HepG2 (cell line): ENCODE data around the gene ANAPC5. TPM values are rescaled to one million over a fixed set of nuclear protein-coding genes. Genes with fewer than 3 reads are reported as not detected.
A peak's percentile ranks its signal among the peaks of the same experiment; 100 is the strongest.

Experiments
- CBX2 ChIP-seq, 2 experiments: fragments of 200-600 bp in 1 of 2; sonication (generic); formaldehyde crosslinking in 1 of 2; IDR thresholded peaks; 2 replicates each; pipeline versions ENCODE4 v1.7.0 to v1.8.1; 2018 to 2022; ENCODE audit warnings: low read depth in 2 of 2, low read length in 1 of 2, mild to moderate bottlenecking in 1 of 2, missing genetic modification reagents in 1 of 2
- FOXA3 ChIP-seq: IDR thresholded peaks from 2 replicates; pipeline ENCODE4 v1.6.1; 2016; ENCODE audit warnings: missing genetic modification reagents, missing compliant biosample characterization
- HNF4A ChIP-seq: sonication (generic); formaldehyde crosslinking; IDR thresholded peaks from 2 replicates; pipeline ENCODE4 v1.4.0; 2020; ENCODE audit warnings: missing genetic modification reagents
- HNRNPH1 ChIP-seq: fragments of 200-400 bp; formaldehyde crosslinking; optimal IDR thresholded peaks from 2 replicates; pipeline ENCODE3; 2017; ENCODE audit warnings: mild to moderate bottlenecking, low read depth, low read length
- KDM2A ChIP-seq: sonication (generic); formaldehyde crosslinking; IDR thresholded peaks from 2 replicates; pipeline ENCODE4 v1.4.0; 2020; ENCODE audit warnings: low read depth, missing genetic modification reagents, borderline replicate concordance
- NCOA2 ChIP-seq: sonication (generic); formaldehyde crosslinking; IDR thresholded peaks from 2 replicates; pipeline ENCODE4 v1.8.0; 2022; ENCODE audit warnings: inconsistent platforms
- NR2F6 ChIP-seq, 2 experiments: IDR thresholded peaks; 2 replicates each; pipeline ENCODE4 v1.6.1; 2016; ENCODE audit warnings: antibody characterized with exemption in 1 of 2, mild to moderate bottlenecking in 1 of 2
- SRSF4 ChIP-seq: fragments of 200-400 bp; formaldehyde crosslinking; IDR thresholded peaks from one replicate; pipeline ENCODE4 v1.6.1; 2018; ENCODE audit warnings: mild to moderate bottlenecking, low read depth, low read length, moderate library complexity; ENCODE audit not compliant: poor library complexity, severe bottlenecking
- ZBTB7A ChIP-seq: sonication (generic); formaldehyde crosslinking; IDR thresholded peaks from 2 replicates; pipeline ENCODE4 v1.8.0; 2022; ENCODE audit warnings: mild to moderate bottlenecking, missing genetic modification reagents
- ZNF33B ChIP-seq: sonication (generic); formaldehyde crosslinking; IDR thresholded peaks from 2 replicates; pipeline ENCODE4 v1.5.1; 2020; ENCODE audit warnings: mild to moderate bottlenecking, missing genetic modification reagents
- ZNF34 ChIP-seq: sonication (generic); formaldehyde crosslinking; IDR thresholded peaks from 2 replicates; pipeline ENCODE4 v1.4.0; 2020; ENCODE audit warnings: mild to moderate bottlenecking, missing genetic modification reagents, borderline replicate concordance
- ZNF430 ChIP-seq: sonication (generic); formaldehyde crosslinking; IDR thresholded peaks from 2 replicates; pipeline ENCODE4 v1.9.0; 2021; ENCODE audit warnings: mild to moderate bottlenecking, missing genetic modification reagents
- ZNF564 ChIP-seq: sonication (generic); formaldehyde crosslinking; IDR thresholded peaks from 2 replicates; pipeline ENCODE4 v1.8.1; 2023; ENCODE audit warnings: mild to moderate bottlenecking, missing genetic modification reagents
- polyA plus RNA-seq, 8 experiments: library from polyadenylated mRNA; depleted of rRNA in 3 of 8; stranded (reverse) in 7 of 8; unstranded in 1 of 8; fragments of >200 nt; fragmentation: Illumina TruSeq in 4 of 8; extraction: Trizol in 4 of 8; gene quantifications; 2 replicates each; pipeline versions ENCODE4 v1.2.1 to v1.2.3, GENCODE V29; 2011 to 2016; ENCODE audit warnings: low read depth in 4 of 8, missing spikeins in 1 of 8, mixed read lengths in 1 of 8; ENCODE audit not compliant: insufficient read depth in 1 of 8
- total RNA-seq, 5 experiments: library from RNA; depleted of rRNA; stranded (reverse); fragments of >200 nt; fragmentation: Illumina TruSeq; extraction: Trizol; gene quantifications; 2 replicates each; pipeline ENCODE4 v1.2.3, GENCODE V29; 2016; ENCODE audit warnings: low read depth in 1 of 5
- TF ChIP-seq, protein P1 (sequence below): IDR thresholded peaks from 2 replicates; pipeline ENCODE4 v1.6.1; 2016
- TF ChIP-seq, protein P2 (sequence below): IDR thresholded peaks from 2 replicates; pipeline ENCODE4 v1.6.1; 2016; ENCODE audit warnings: low read depth, missing genetic modification reagents, missing compliant biosample characterization
- TF ChIP-seq, protein P3 (sequence below): sonication (generic); formaldehyde crosslinking; IDR thresholded peaks from 2 replicates; pipeline ENCODE4 v1.4.0; 2020; ENCODE audit warnings: missing genetic modification reagents, borderline replicate concordance
- TF ChIP-seq, protein P4 (sequence below): IDR thresholded peaks from 2 replicates; pipeline ENCODE4 v1.6.1; 2018; ENCODE audit warnings: missing genetic modification reagents, mild to moderate bottlenecking, missing compliant biosample characterization

The ANAPC5 gene
- total and polyA plus RNA-seq, 2 of the 13 experiments (the other 11 are each of a cell fraction or from before 2014, with no cell fraction given) = 146 to 161 TPM

DNA sequence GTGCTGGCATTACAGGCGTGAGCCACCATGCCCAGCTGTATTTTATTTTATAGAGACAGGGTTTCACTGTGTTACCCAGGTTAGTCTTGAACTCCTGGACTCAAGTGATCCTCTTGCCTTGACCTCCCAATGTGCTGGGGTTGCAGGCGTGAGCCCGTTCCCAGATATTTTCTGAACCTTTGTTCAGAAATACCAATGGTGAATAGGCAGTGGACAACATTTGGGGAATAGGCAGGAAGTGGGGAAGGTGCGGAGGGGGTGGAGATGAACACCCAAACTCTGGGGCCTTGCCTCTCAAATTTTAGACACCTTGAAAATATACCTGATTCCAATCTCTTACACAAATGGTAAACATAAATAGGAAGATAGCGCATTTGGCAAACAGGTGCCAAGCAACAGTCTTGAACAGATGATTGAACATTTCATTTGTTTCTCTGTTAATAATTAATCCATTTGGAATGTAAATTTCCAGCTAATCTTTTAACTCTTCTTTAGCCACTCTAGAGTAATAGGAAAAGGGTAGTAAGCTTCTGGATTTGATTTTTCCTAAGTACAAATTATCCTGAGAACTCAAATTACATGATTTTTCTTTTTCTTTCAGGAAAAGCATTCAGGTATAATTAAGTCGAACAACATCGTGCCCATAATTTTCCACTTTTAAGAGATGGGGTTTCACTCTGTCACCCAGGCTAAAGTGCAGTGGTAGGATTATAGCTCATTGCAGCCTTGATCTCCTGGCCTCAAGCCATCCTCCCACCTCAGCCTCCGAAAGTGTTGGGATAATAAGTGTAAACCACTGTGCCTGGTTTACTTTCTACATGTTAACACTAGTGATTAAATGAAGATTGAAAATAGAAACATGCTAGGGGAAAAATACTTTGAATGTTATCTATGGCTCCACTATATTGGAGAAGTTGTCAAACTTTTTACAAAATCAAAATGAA, 24.8 kb upstream of the ANAPC5 start (continued):
- no peak for TF ChIP-seq ZNF430 (CRISPR knock-in tag)
- TF ChIP-seq NR2F6 (IDR thresholded peaks at IDR 0.05) = peak; percentile 46
- TF ChIP-seq NR2F6 (CRISPR knock-in tag; IDR thresholded peaks at IDR 0.05) = peak; percentile 69
- TF ChIP-seq FOXA3 = peak; percentile 46; the same call in 1 of the 2 replicates
- TF ChIP-seq, protein P1, sequence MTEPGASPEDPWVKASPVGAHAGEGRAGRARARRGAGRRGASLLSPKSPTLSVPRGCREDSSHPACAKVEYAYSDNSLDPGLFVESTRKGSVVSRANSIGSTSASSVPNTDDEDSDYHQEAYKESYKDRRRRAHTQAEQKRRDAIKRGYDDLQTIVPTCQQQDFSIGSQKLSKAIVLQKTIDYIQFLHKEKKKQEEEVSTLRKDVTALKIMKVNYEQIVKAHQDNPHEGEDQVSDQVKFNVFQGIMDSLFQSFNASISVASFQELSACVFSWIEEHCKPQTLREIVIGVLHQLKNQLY = no peak
- no peak for TF ChIP-seq KDM2A (CRISPR knock-in tag)
- peak; percentile 53; the same call in 1 of the 2 replicates for TF ChIP-seq NCOA2
- no peak for TF ChIP-seq HNF4A
- TF ChIP-seq HNRNPH1 = no peak
- no peak for TF ChIP-seq CBX2 (IDR thresholded peaks at IDR 0.05; ENCODE audit: low read depth, low read length)
- no peak for TF ChIP-seq CBX2 (CRISPR knock-in tag; IDR thresholded peaks at IDR 0.05; ENCODE audit: low read depth)
- TF ChIP-seq, protein P2, sequence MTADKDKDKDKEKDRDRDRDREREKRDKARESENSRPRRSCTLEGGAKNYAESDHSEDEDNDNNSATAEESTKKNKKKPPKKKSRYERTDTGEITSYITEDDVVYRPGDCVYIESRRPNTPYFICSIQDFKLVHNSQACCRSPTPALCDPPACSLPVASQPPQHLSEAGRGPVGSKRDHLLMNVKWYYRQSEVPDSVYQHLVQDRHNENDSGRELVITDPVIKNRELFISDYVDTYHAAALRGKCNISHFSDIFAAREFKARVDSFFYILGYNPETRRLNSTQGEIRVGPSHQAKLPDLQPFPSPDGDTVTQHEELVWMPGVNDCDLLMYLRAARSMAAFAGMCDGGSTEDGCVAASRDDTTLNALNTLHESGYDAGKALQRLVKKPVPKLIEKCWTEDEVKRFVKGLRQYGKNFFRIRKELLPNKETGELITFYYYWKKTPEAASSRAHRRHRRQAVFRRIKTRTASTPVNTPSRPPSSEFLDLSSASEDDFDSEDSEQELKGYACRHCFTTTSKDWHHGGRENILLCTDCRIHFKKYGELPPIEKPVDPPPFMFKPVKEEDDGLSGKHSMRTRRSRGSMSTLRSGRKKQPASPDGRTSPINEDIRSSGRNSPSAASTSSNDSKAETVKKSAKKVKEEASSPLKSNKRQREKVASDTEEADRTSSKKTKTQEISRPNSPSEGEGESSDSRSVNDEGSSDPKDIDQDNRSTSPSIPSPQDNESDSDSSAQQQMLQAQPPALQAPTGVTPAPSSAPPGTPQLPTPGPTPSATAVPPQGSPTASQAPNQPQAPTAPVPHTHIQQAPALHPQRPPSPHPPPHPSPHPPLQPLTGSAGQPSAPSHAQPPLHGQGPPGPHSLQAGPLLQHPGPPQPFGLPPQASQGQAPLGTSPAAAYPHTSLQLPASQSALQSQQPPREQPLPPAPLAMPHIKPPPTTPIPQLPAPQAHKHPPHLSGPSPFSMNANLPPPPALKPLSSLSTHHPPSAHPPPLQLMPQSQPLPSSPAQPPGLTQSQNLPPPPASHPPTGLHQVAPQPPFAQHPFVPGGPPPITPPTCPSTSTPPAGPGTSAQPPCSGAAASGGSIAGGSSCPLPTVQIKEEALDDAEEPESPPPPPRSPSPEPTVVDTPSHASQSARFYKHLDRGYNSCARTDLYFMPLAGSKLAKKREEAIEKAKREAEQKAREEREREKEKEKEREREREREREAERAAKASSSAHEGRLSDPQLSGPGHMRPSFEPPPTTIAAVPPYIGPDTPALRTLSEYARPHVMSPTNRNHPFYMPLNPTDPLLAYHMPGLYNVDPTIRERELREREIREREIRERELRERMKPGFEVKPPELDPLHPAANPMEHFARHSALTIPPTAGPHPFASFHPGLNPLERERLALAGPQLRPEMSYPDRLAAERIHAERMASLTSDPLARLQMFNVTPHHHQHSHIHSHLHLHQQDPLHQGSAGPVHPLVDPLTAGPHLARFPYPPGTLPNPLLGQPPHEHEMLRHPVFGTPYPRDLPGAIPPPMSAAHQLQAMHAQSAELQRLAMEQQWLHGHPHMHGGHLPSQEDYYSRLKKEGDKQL (CRISPR knock-in tag) = no peak
- no peak for TF ChIP-seq ZNF564 (CRISPR knock-in tag)
- TF ChIP-seq ZBTB7A (CRISPR knock-in tag) = no peak
- TF ChIP-seq, protein P3, sequence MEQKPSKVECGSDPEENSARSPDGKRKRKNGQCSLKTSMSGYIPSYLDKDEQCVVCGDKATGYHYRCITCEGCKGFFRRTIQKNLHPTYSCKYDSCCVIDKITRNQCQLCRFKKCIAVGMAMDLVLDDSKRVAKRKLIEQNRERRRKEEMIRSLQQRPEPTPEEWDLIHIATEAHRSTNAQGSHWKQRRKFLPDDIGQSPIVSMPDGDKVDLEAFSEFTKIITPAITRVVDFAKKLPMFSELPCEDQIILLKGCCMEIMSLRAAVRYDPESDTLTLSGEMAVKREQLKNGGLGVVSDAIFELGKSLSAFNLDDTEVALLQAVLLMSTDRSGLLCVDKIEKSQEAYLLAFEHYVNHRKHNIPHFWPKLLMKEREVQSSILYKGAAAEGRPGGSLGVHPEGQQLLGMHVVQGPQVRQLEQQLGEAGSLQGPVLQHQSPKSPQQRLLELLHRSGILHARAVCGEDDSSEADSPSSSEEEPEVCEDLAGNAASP (CRISPR knock-in tag) = no peak
- TF ChIP-seq ZNF33B (CRISPR knock-in tag) = no peak
- no peak for TF ChIP-seq ZNF34 (CRISPR knock-in tag)
- TF ChIP-seq, protein P4, sequence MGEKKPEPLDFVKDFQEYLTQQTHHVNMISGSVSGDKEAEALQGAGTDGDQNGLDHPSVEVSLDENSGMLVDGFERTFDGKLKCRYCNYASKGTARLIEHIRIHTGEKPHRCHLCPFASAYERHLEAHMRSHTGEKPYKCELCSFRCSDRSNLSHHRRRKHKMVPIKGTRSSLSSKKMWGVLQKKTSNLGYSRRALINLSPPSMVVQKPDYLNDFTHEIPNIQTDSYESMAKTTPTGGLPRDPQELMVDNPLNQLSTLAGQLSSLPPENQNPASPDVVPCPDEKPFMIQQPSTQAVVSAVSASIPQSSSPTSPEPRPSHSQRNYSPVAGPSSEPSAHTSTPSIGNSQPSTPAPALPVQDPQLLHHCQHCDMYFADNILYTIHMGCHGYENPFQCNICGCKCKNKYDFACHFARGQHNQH (CRISPR knock-in tag) = no peak
- no peak for TF ChIP-seq SRSF4
